Activated CD4-positive, alpha-beta T cell treated with anti-CD3 and anti-CD28 coated beads, Interleukin-2, amount 50 U/mL, for 1 hour (primary cell): Measurements from ENCODE around the gene DCBLD1.
A peak's percentile ranks its signal among the peaks of the same experiment; 100 is the strongest.

Experiments used
- DNase-seq: peaks from one replicate; pipeline ENCODE4 v3.0.0-alpha.2; 2020

DCBLD1 gene

GRCh38 chr6:117531809-117532725 lies 49.6 kb downstream of the DCBLD1 start:
- no peak for DNase-seq

GRCh38 chr6:117533775-117534174 lies 51.3 kb downstream of the DCBLD1 start:
- DNase-seq: no peak

GRCh38 chr6:117534974-117535373 lies 52.5 kb downstream of the DCBLD1 start:
- no peak for DNase-seq

DNA sequence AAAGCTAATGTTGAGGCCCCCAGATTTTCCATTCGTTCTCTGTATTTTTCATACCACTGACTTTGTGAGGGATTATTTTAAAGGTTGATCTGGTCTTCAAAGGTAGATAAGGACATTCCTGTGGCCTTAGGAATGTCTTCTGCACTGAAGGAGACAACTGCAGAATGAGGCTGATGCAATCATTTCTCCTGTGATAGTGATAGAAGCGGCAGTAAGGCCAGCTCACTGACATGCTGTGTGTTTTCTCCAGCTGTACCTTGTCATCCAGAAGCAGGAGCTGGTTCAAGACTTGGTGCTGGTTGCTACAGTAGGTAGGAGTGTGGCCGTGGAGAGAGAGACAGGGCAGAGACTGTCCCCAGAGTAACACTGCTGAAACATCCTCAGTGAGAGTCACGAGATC lies 53.8 kb downstream of the DCBLD1 start:
- no peak for DNase-seq

GRCh38 chr6:117538615-117539014 lies 56.1 kb downstream of the DCBLD1 start:
- DNase-seq: no peak

GRCh38 chr6:117540670-117541069 lies 58.2 kb downstream of the DCBLD1 start:
- no peak for DNase-seq

- DNase-seq: no peak
Observed at GRCh38 chr6:117542493-117542892, 60.0 kb downstream of the DCBLD1 start.

GRCh38 chr6:117544716-117545115 lies 62.2 kb downstream of the DCBLD1 start:
- DNase-seq: no peak

GRCh38 chr6:117545161-117545595 lies 62.7 kb downstream of the DCBLD1 start:
- DNase-seq: no peak

DNA sequence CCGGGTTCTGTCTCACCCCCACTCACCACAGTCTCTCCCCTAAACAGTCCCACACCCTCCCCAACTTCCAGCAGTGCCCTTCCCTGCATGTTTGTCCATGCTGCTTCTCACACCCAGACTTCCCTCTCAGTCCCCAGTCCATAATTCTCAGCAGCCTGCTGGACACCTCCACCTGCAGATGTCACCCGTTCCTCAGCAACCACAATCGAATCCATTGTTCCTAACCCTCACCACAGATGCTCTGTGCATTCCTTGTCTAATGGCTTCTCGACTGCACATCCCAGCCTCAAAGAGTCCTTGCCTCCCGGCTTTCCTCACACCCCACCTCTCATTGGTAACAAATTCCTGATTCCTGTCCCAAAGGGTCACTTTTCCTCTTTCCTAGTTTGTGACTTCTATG lies 64.2 kb downstream of the DCBLD1 start:
- no peak for DNase-seq

- peak; percentile 26 for DNase-seq
Observed at GRCh38 chr6:117547688-117548621, 65.5 kb downstream of the DCBLD1 start.

DNA sequence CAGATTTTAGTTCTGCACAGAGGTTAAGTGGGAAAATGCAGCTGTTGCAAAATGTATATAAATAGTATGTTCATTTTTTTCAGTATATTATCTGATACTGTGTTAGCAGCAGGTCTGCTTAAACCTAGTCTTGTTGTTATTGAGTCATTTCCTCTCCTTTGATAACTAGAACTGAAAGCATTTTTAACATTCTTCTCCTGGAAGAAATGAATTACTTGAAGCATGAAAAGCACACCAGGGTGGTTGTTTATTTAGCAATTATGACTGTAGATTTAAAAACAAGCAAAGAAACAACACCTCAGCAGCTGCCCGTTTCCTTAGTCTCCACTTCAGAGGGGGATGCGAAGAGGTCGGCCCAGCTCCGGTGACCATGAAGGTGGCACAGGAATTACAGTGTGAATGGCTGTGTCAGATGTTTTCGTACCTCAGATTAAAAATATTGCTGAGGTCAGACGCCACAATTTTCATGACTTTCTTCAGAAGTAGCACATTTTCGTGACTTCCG lies 66.4 kb downstream of the DCBLD1 start:
- DNase-seq: peak; percentile 5

DNA sequence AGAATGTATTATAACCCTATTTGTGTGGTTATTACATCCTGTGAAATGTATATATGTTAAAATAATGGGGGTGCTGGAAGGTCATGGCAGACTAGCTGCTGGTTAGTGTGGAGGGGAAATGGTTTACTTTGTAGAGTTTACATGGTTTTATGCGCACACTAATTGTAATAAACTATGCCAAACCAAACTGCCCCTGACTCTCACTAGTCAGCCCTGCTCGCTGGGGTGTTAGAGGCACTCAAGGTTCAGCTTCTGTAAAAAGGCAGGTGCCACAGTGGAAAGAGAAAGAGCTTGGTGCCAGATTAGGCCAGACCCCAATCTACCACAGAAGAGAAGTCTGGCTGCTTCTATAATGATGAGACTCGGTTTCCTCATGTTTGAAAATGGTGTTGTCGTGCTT lies 67.1 kb downstream of the DCBLD1 start:
- no peak for DNase-seq

GRCh38 chr6:117550078-117550600 lies 67.7 kb downstream of the DCBLD1 start:
- DNase-seq: no peak

GRCh38 chr6:117550618-117551242 lies 68.3 kb downstream of the DCBLD1 start:
- no peak for DNase-seq

GRCh38 chr6:117552618-117553017 lies 70.1 kb downstream of the DCBLD1 start:
- DNase-seq: no peak

DNA sequence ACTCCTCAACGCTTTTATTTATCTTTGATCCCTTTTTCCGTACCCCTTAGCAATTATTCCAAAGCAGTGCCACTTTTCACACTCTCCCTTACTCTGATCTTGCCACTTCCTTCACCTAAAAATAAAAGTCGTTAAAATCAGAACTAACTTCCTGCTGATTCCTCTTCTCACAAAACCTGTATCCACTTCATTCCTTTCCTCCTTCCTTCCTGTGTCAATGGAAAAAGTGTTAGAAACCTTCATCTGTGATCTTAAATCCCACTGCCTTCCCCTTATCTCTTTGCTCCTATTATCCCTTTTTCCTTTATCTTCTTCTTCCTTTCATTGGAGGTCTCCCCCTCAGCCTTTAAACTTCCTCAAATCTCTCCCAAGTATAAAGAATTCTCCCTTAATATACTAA lies 70.7 kb downstream of the DCBLD1 start:
- no peak for DNase-seq

DNA sequence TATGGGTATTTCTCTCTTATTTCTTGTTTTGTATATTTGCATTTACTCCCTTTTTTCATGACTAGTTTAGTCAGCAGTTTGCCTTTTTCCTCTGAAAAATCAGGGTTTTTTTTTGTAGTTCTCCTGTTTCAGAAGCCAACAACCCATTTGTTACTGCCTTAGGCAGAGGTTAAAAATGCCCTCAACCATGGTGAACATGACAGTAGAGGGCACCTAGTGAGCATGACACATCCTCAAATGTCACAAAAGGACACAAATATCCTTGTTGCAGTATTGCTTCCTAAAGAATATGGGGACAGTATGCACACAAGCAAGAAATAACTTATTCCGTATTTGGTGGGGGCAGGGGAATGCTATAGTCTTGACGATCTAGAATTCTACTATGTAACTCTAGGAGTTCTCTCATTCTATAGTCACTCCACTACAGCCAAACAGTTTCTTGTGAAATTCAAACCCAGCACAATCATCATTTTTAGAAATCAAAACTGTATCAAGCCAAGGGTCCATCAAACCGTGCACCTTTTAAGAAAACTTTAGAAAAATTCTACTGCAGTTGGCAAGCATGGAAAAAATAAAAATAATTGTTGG lies 72.9 kb downstream of the DCBLD1 start:
- no peak for DNase-seq

DNA sequence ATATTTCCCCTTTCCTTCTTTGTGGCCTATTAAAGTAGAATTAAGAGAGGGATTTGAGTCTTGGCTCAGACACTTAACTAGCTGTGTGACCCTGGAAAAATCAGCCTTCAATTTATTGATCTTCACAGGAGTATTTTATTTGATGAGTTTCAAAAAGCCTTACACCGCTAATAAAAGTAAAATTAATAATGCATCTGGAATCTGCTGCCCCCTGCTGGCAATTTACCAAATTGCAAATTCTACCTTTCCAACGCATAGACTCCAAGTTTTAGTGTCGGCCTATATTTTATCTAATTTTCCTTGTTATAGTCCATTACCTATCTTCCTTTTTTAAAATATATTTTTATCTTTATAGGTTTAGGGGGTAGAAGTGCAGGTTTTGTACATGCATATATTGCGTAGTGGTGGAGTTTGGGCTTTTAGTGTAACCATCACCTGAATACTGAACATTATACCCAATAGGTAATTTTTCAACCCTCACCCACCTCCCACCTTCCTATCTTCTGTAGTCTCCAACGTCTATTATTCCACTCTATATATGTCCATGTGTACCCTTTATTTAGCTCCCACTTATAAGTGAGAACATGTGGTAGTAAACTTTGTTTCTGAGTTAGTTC lies 73.5 kb downstream of the DCBLD1 start:
- peak; percentile 66 for DNase-seq

DNA sequence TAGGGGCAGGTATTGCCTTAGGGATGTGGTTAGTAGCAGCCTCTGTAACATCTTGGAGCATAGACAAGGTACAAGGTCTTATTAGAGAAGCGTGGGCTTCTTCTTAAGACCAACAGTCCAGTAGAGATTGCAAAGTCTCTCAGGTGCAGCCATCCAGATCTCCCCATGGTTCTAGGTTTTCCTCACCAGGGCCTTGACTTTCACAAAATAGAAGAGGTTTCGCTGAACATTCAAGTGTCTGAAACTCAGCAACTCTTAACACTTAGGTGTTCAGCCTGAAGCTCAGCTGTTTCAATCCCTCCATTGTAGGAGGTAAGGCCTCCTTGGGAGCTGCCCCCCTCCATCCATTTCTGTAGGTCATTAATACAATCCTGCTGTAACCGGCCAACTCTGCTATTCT lies 75.5 kb downstream of the DCBLD1 start:
- no peak for DNase-seq

DNA sequence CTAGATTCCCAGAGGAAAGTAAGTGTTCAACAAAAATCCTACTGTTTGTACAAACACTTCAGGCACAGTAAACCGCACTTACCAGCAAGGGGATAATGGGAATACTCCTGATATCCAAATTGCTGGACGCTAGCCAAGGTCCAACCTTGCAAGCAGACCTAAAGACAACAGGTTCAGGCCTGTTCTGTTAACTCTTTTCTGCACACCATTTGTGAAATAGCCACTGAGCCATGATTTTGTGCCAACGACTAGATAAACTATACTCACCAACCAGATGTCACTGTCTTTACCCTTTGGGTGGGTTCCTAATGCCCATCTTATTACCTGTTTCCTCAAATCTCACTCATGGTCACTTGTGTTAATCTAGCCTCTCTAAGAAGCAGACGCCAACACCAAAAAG lies 76.3 kb downstream of the DCBLD1 start:
- DNase-seq: no peak

GRCh38 chr6:117559299-117559698 lies 76.8 kb downstream of the DCBLD1 start:
- DNase-seq: no peak
